IMR-90 (cell line): ENCODE results near the gene GABRD. TPM values are rescaled to one million over a fixed set of nuclear protein-coding genes. Genes with fewer than 3 reads are reported as not detected.

ENCODE experiments used
- ATAC-seq: fragments of 200-7000 bp; cut with Tn5 transposase; 2 replicates; pipeline ENCODE4 v1.9.1; 2020; ENCODE audit warnings: low read depth, mild to moderate bottlenecking, moderate library complexity
- BruUV-seq: library from RNA; stranded (reverse); fragments of 400-500 nt; replicated peaks from 2 replicates; lab custom pipeline; 2021; lab: Mats Ljungman, UMichigan
- CTCF ChIA-PET: fragments of 300-600 bp; formaldehyde crosslinking; extraction: SDS; loops from one replicate; lab custom pipeline; 2021; ENCODE audit warnings: antibody characterized with exemption; lab: Yijun Ruan, JAX
- POLR2A ChIA-PET: fragments of 300-600 bp; sonication (Branson Sonifier 250); formaldehyde crosslinking; loops from one replicate; lab custom pipeline; 2022; ENCODE audit warnings: antibody characterized with exemption; ENCODE audit not compliant: unreplicated experiment; lab: Charles Lee
- DNase-seq: peaks from one replicate; pipeline ENCODE4 v3.0.0; 2013
- H2AFZ ChIP-seq: replicated peaks from 2 replicates; pipeline ENCODE3; 2013; ENCODE audit warnings: low read length, mild to moderate bottlenecking; ENCODE audit not compliant: poor library complexity
- H2AK5ac ChIP-seq: 2 replicates; pipeline ENCODE4 v1.6.1; 2013; ENCODE audit warnings: low read depth, low read length, inconsistent platforms
- H2AK9ac ChIP-seq: replicated peaks from 2 replicates; pipeline ENCODE3; 2013; ENCODE audit warnings: mild to moderate bottlenecking, low read depth, low read length, moderate library complexity; ENCODE audit not compliant: poor library complexity
- H2BK120ac ChIP-seq: 2 replicates; pipeline ENCODE4 v1.6.1; 2013; ENCODE audit warnings: low read depth, low read length, inconsistent platforms
- H2BK15ac ChIP-seq: 3 replicates; pipeline ENCODE4 v1.6.1; 2013; ENCODE audit warnings: low read depth, low read length, inconsistent platforms
- H2BK20ac ChIP-seq: 2 replicates; pipeline ENCODE4 v1.6.1; 2013; ENCODE audit warnings: low read depth, mild to moderate bottlenecking, inconsistent platforms, low read length, moderate library complexity
- H2BK5ac ChIP-seq: 2 replicates; pipeline ENCODE4 v1.6.1; 2013; ENCODE audit warnings: mild to moderate bottlenecking, low read depth, low read length, inconsistent platforms; ENCODE audit not compliant: poor library complexity, severe bottlenecking
- H3K14ac ChIP-seq: replicated peaks from 2 replicates; pipeline ENCODE4 v1.6.1; 2013; ENCODE audit warnings: low read depth, low read length, inconsistent platforms
- H3K18ac ChIP-seq: 2 replicates; pipeline ENCODE4 v1.6.1; 2013; ENCODE audit warnings: low read depth, low read length, control low read depth
- H3K23ac ChIP-seq: 2 replicates; pipeline ENCODE4 v1.6.1; 2013; ENCODE audit warnings: low read depth, low read length, inconsistent platforms
- H3K27ac ChIP-seq: 2 replicates; pipeline ENCODE4 v1.5.1; 2013; ENCODE audit warnings: mild to moderate bottlenecking, control low read depth, low read length; ENCODE audit not compliant: insufficient read depth
- H3K27me3 ChIP-seq: 2 replicates; pipeline ENCODE4 v1.6.1; 2013; ENCODE audit warnings: low read length; ENCODE audit not compliant: control insufficient read depth, insufficient read depth
- H3K36me3 ChIP-seq: 2 replicates; pipeline ENCODE4 v1.6.1; 2013; ENCODE audit warnings: low read length, mixed read lengths; ENCODE audit not compliant: control insufficient read depth, insufficient read depth
- H3K4ac ChIP-seq: 2 replicates; pipeline ENCODE4 v1.6.1; 2013; ENCODE audit warnings: low read depth, low read length, inconsistent platforms
- H3K4me1 ChIP-seq: 2 replicates; pipeline ENCODE4 v1.6.1; 2013; ENCODE audit warnings: low read length, mixed read lengths; ENCODE audit not compliant: control insufficient read depth, insufficient read depth
- H3K4me2 ChIP-seq: 2 replicates; pipeline ENCODE4 v1.6.1; 2013; ENCODE audit warnings: low read depth, mild to moderate bottlenecking, control low read depth, low read length, moderate library complexity
- H3K4me3 ChIP-seq: 2 replicates; pipeline ENCODE4 v1.5.1; 2013; ENCODE audit warnings: low read depth, mild to moderate bottlenecking, control low read depth, low read length, moderate library complexity; ENCODE audit not compliant: insufficient read depth
- H3K56ac ChIP-seq: 2 replicates; pipeline ENCODE4 v1.6.1; 2013; ENCODE audit warnings: low read length, inconsistent platforms; ENCODE audit not compliant: insufficient read depth; ENCODE audit errors: extremely low read depth
- H3K79me1 ChIP-seq, 2 experiments: 2 replicates each; pipeline ENCODE4 v1.6.1; 2013; ENCODE audit warnings: low read length in 2 of 2, inconsistent platforms in 1 of 2, low read depth in 1 of 2
- H3K9ac ChIP-seq: 2 replicates; pipeline ENCODE4 v1.6.1; 2013; ENCODE audit warnings: low read depth, low read length, control low read depth
- H3K9me1 ChIP-seq: 2 replicates; pipeline ENCODE4 v1.6.1; 2013; ENCODE audit warnings: low read length, inconsistent platforms; ENCODE audit not compliant: insufficient read depth
- H3K9me3 ChIP-seq: 2 replicates; pipeline ENCODE4 v1.6.1; 2013; ENCODE audit warnings: low read length; ENCODE audit not compliant: control insufficient read depth, insufficient read depth
- H4K20me1 ChIP-seq: 2 replicates; pipeline ENCODE4 v1.6.1; 2013; ENCODE audit warnings: low read length, inconsistent platforms; ENCODE audit not compliant: insufficient read depth
- H4K5ac ChIP-seq: 2 replicates; pipeline ENCODE4 v1.6.1; 2013; ENCODE audit warnings: mild to moderate bottlenecking, low read depth, low read length, control low read depth
- H4K8ac ChIP-seq, 2 experiments: 2 replicates each; pipeline ENCODE4 v1.6.1; 2013; ENCODE audit warnings: low read depth in 2 of 2, low read length in 2 of 2, control low read depth in 1 of 2, inconsistent platforms in 1 of 2
- H4K91ac ChIP-seq: 2 replicates; pipeline ENCODE4 v1.6.1; 2013; ENCODE audit warnings: low read depth, low read length, inconsistent platforms; ENCODE audit not compliant: insufficient read depth
- BHLHE40 ChIP-seq: fragments of 150-350 bp; IDR thresholded peaks from 2 replicates; pipeline ENCODE4 v1.6.1; 2016; ENCODE audit warnings: mild to moderate bottlenecking, low read depth, low read length
- FOS ChIP-seq: fragments of 150-350 bp; IDR thresholded peaks from 2 replicates; pipeline ENCODE4 v1.6.1; 2016; ENCODE audit warnings: low read depth, low read length
- MAFK ChIP-seq: IDR thresholded peaks from 2 replicates; pipeline ENCODE4 v1.6.1; 2012; ENCODE audit warnings: low read depth, low read length, improper control_type of control experiment
- MXI1 ChIP-seq: IDR thresholded peaks from 2 replicates; pipeline ENCODE4 v1.6.1; 2012; ENCODE audit warnings: low read depth, mild to moderate bottlenecking, low read length, moderate library complexity, borderline replicate concordance
- NFE2L2 ChIP-seq: fragments of 150-350 bp; IDR thresholded peaks from 2 replicates; pipeline ENCODE4 v1.6.1; 2016; ENCODE audit warnings: low read depth, mild to moderate bottlenecking, low read length
- POLR2A ChIP-seq: IDR thresholded peaks from 2 replicates; pipeline ENCODE4 v1.6.1; 2012; ENCODE audit warnings: mild to moderate bottlenecking, low read depth, low read length
- RAD21 ChIP-seq: IDR thresholded peaks from 2 replicates; pipeline ENCODE4 v1.6.1; 2012; ENCODE audit warnings: low read length, improper control_type of control experiment
- RFX5 ChIP-seq: IDR thresholded peaks from 2 replicates; pipeline ENCODE4 v1.8.0; 2012; ENCODE audit warnings: low read depth, mild to moderate bottlenecking, low read length, moderate library complexity
- SMC3 ChIP-seq: fragments of 150-350 bp; IDR thresholded peaks from 2 replicates; pipeline ENCODE4 v1.6.1; 2016; ENCODE audit warnings: low read depth, mild to moderate bottlenecking, antibody characterized with exemption, low read length, moderate library complexity
- WGBS, 2 experiments: methylation state at CpG; one replicate each; pipeline versions ENCODE4 v1.1.5 to v1.1.7; 2013; ENCODE audit warnings: missing lambda C conversion rate in 2 of 2; ENCODE audit not compliant: insufficient read length in 1 of 2; ENCODE audit errors: extremely low coverage in 2 of 2; 5-methylcytosine and 5-hydroxymethylcytosine counted together
- dilution Hi-C: fragments of 300-500 bp; cut with HindIII; formaldehyde crosslinking; loops from one replicate; pipeline ENCODE4 v1.14.3; 2018; ENCODE audit warnings: low sequenced_read_pairs; ENCODE audit not compliant: unreplicated experiment
- in situ Hi-C: fragments of 300-500 bp; cut with MboI; formaldehyde crosslinking; loops from 3 replicates; pipeline ENCODE4 v1.14.3; 2019; ENCODE audit warnings: low sequenced_read_pairs, inconsistent platforms, mixed read lengths
- intact Hi-C: fragments of 100-400 bp; cut with micrococcal nuclease; formaldehyde crosslinking; loops from 2 replicates; pipeline ENCODE4 v1.10.0; 2022
- polyA plus RNA-seq, 3 experiments: library from polyadenylated mRNA; depleted of rRNA; stranded (reverse); fragments of >200 nt; gene quantifications; 2 replicates each; pipeline ENCODE4 v1.2.3, GENCODE V29; 2012; ENCODE audit warnings: low replicate concordance in 1 of 3
- total RNA-seq: library from RNA; depleted of rRNA; stranded (reverse); fragments of >200 nt; gene quantifications from 2 replicates; pipeline ENCODE4 v1.2.3, GENCODE V29; 2012
- TF ChIP-seq, protein P1 (sequence below): conservative IDR thresholded peaks from 2 replicates; pipeline ENCODE4 v1.5.1; 2012; ENCODE audit warnings: mild to moderate bottlenecking, low read depth, low read length, improper control_type of control experiment

Gene GABRD
- total and polyA plus RNA-seq, 2 of the 4 experiments (the other 2 are of a cell fraction) = not detected

DNA sequence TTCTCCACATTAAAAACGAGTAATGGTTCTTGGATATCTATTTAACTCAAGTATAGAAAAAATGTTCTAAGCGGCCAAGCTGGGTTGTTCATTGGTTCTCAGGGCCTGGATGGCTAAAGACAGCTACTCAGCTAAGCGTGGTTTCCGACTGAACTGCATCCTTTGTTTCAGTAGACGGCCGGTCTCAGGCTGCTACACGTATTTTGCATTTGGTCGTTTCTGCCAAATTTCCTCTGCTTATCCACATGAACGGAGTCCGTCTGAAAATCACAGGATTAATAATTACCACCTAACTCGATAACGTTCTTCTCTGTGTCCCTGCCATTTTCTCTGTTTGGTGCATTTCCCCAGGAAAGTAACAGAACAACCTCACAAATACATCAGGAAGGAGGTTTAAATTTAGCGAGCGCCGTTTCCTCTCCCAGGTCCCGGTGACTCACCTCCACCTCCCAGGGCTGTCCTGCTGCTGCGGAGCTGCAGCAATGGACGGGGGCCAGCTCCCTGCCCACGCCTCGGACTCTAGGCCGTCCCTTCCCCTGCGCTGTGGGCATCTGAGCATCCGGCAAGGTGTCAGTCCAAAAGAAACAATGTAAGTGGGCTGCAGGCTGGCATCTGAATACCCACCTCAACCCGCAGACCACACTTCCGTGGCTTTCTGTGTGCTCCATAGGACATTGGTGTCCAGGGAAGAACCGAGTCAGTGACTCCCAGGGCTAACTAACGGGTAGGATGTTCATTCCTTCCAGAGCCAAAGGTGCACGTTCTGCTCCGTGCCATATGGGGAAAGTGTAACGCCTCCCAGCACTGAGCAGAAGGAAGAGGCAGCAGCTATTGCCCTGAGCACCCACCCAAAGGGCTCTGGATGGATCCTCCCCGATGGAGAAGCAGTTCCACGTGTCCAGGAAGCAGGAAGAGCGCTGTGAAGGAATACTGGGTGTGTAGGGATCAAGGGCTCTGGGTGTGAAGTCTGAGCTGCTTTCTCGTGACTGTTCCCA is 4.1 kb upstream of the GABRD start:
- DNase-seq = no peak
- 59% methylated on average over 20 of the region's 34 CpGs; no CpG with 5 or more reads in 1 of the 2 experiments for WGBS, 2 experiments

More for the DNA sequence above, 4.1 kb upstream of the GABRD start:
- Histone ChIP-seq H2BK20ac (no peak overlapping the region), H3K4me3 (no peak overlapping the region), H3K27me3 (peaks cover 73% of the 10 kb centered on the region), H3K14ac (no peak overlapping the region), H3K27ac (no peak overlapping the region), H3K4ac (no peak overlapping the region), H3K18ac (no peak overlapping the region), H4K91ac (no peak overlapping the region), H2BK5ac (no peak overlapping the region), H2BK15ac (no peak overlapping the region), H3K56ac (no peak overlapping the region), H2BK120ac (no peak overlapping the region), H3K9me1 (no peaks in the 10 kb centered on the region), H3K9ac (no peak overlapping the region), H4K8ac (no peak overlapping the region), H3K9me3 (no peaks in the 10 kb centered on the region), H4K5ac (no peak overlapping the region), H3K4me2 (no peak overlapping the region), H2AK9ac (peak overlapping the region; percentile 28), H3K23ac (no peak overlapping the region), H3K79me1 (no peaks in the 10 kb centered on the region), H2AK5ac (no peak overlapping the region), H4K20me1 (no peaks in the 10 kb centered on the region), H2AFZ (no peak overlapping the region), H3K4me1 (no peaks in the 10 kb centered on the region), H3K36me3 (no peaks in the 10 kb centered on the region)
- intact Hi-C loops = no loop called here
- in situ Hi-C loops = no loop called here
- no TSS peak for BruUV-seq
- no peak for TF ChIP-seq MXI1
- no peak for TF ChIP-seq NFE2L2
- TF ChIP-seq RAD21 = no peak
- no peak for TF ChIP-seq RFX5
- TF ChIP-seq POLR2A = no peak
- TF ChIP-seq, protein P1, sequence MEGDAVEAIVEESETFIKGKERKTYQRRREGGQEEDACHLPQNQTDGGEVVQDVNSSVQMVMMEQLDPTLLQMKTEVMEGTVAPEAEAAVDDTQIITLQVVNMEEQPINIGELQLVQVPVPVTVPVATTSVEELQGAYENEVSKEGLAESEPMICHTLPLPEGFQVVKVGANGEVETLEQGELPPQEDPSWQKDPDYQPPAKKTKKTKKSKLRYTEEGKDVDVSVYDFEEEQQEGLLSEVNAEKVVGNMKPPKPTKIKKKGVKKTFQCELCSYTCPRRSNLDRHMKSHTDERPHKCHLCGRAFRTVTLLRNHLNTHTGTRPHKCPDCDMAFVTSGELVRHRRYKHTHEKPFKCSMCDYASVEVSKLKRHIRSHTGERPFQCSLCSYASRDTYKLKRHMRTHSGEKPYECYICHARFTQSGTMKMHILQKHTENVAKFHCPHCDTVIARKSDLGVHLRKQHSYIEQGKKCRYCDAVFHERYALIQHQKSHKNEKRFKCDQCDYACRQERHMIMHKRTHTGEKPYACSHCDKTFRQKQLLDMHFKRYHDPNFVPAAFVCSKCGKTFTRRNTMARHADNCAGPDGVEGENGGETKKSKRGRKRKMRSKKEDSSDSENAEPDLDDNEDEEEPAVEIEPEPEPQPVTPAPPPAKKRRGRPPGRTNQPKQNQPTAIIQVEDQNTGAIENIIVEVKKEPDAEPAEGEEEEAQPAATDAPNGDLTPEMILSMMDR = no peak
- no peak for TF ChIP-seq MAFK
- TF ChIP-seq FOS = no peak
- no peak for TF ChIP-seq SMC3
- TF ChIP-seq BHLHE40 = no peak
- no peak for ATAC-seq
- POLR2A ChIA-PET = no interaction called here
- CTCF ChIA-PET = no interaction called here
- dilution Hi-C loops = no loop called here
